K562 (cell line): ENCODE measurements around the gene SLC25A34.

ENCODE experiments used
- NFIC ChIP-seq: fragments of 450-650 bp; IDR thresholded peaks from 2 replicates; pipeline ENCODE4 v1.6.1; 2017; ENCODE audit warnings: mild to moderate bottlenecking, inconsistent platforms
- SIX5 ChIP-seq, 2 experiments: IDR thresholded peaks; 2 replicates each; pipeline ENCODE4 v1.6.1; 2011; ENCODE audit warnings: low read length in 2 of 2, borderline replicate concordance in 1 of 2, low read depth in 1 of 2, mild to moderate bottlenecking in 1 of 2, moderate library complexity in 1 of 2; ENCODE audit not compliant: insufficient read depth in 1 of 2
- SP2 ChIP-seq: IDR thresholded peaks from 2 replicates; pipeline ENCODE4 v1.6.1; 2011; ENCODE audit warnings: mild to moderate bottlenecking, low read depth, low read length, moderate library complexity; ENCODE audit not compliant: poor library complexity, severe bottlenecking; ENCODE audit errors: extremely low read depth
- SRSF7 ChIP-seq: fragments of 200-400 bp; formaldehyde crosslinking; optimal IDR thresholded peaks from 2 replicates; pipeline ENCODE3; 2017; ENCODE audit warnings: mild to moderate bottlenecking, low read depth, low read length
- ZKSCAN3 ChIP-seq: fragments of 250-450 bp; sonication (Bioruptor Pico); IDR thresholded peaks from 2 replicates; pipeline ENCODE4 v1.4.0; 2020
- TF ChIP-seq, protein P1 (sequence below), 3 experiments: IDR thresholded peaks in 2 of 3; conservative IDR thresholded peaks in 1 of 3; 2 replicates each; pipeline ENCODE4 v1.5.1; 2011 to 2012; ENCODE audit warnings: low read length in 3 of 3, mild to moderate bottlenecking in 3 of 3, control low read depth in 2 of 3, improper control_type of control experiment in 1 of 3, inconsistent platforms in 1 of 3, low read depth in 1 of 3, mixed read lengths in 1 of 3, moderate library complexity in 1 of 3; ENCODE audit not compliant: insufficient read depth in 2 of 3
- TF ChIP-seq, protein P2 (sequence below): sonication (generic); formaldehyde crosslinking; IDR thresholded peaks from 2 replicates; pipeline ENCODE4 v1.8.0; 2022; ENCODE audit warnings: mild to moderate bottlenecking, missing genetic modification reagents
- TF ChIP-seq, protein P3 (sequence below): sonication (generic); formaldehyde crosslinking; IDR thresholded peaks from 2 replicates; pipeline ENCODE4 v1.9.0; 2022; ENCODE audit warnings: mild to moderate bottlenecking, missing genetic modification reagents
- TF ChIP-seq, protein P4 (sequence below): sonication (generic); formaldehyde crosslinking; IDR thresholded peaks from 2 replicates; pipeline ENCODE4 v1.8.1; 2023; ENCODE audit warnings: missing genetic modification reagents, mild to moderate bottlenecking, borderline replicate concordance

DNA sequence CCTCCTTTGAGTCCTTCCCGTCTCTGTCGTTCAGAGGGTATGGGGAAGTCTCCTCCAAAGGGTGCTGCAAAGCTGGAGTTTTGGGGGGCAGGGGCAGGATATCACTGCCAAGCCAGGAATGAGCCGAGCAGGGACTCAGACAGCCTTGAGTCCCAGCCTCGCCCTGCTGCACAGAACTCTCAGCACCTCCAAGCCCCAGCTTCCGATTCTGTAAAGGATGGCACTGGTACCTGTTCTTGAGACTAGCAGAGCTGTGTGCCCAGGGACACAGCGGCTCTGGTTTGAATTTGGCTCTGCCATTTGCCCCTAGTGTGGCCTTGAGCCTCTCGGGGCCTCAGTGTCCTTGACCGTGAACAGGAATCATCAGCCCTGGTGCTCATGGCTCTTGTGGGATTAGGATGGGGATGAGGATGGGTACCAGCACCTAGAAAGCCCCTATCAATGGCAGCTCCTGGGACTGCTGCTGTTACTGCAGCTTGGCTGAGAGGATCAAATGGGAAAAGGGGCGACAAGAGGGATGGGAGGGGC, 21.0 kb downstream of the SLC25A34 start:
- TF ChIP-seq, protein P1, sequence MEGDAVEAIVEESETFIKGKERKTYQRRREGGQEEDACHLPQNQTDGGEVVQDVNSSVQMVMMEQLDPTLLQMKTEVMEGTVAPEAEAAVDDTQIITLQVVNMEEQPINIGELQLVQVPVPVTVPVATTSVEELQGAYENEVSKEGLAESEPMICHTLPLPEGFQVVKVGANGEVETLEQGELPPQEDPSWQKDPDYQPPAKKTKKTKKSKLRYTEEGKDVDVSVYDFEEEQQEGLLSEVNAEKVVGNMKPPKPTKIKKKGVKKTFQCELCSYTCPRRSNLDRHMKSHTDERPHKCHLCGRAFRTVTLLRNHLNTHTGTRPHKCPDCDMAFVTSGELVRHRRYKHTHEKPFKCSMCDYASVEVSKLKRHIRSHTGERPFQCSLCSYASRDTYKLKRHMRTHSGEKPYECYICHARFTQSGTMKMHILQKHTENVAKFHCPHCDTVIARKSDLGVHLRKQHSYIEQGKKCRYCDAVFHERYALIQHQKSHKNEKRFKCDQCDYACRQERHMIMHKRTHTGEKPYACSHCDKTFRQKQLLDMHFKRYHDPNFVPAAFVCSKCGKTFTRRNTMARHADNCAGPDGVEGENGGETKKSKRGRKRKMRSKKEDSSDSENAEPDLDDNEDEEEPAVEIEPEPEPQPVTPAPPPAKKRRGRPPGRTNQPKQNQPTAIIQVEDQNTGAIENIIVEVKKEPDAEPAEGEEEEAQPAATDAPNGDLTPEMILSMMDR (IDR thresholded peaks at IDR 0.05 in 2 of 3, conservative IDR thresholded peaks at IDR 0.05 in 1 of 3; ENCODE audit: insufficient read depth in 2 of 3, low read depth in 1 of 3, low read length in 3 of 3): no peak
- TF ChIP-seq ZKSCAN3 (CRISPR knock-in tag): no peak
- TF ChIP-seq SIX5 (IDR thresholded peaks at IDR 0.05; ENCODE audit: borderline replicate concordance in 1 of 2, insufficient read depth in 1 of 2, low read depth in 1 of 2, low read length in 2 of 2): no peak
- TF ChIP-seq, protein P2, sequence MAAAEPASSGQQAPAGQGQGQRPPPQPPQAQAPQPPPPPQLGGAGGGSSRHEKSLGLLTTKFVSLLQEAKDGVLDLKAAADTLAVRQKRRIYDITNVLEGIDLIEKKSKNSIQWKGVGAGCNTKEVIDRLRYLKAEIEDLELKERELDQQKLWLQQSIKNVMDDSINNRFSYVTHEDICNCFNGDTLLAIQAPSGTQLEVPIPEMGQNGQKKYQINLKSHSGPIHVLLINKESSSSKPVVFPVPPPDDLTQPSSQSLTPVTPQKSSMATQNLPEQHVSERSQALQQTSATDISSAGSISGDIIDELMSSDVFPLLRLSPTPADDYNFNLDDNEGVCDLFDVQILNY: no peak
- TF ChIP-seq SP2: no peak
- TF ChIP-seq, protein P3, sequence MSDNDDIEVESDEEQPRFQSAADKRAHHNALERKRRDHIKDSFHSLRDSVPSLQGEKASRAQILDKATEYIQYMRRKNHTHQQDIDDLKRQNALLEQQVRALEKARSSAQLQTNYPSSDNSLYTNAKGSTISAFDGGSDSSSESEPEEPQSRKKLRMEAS (CRISPR knock-in tag): no peak
- no peak for TF ChIP-seq NFIC
- TF ChIP-seq SRSF7: no peak
- TF ChIP-seq, protein P4, sequence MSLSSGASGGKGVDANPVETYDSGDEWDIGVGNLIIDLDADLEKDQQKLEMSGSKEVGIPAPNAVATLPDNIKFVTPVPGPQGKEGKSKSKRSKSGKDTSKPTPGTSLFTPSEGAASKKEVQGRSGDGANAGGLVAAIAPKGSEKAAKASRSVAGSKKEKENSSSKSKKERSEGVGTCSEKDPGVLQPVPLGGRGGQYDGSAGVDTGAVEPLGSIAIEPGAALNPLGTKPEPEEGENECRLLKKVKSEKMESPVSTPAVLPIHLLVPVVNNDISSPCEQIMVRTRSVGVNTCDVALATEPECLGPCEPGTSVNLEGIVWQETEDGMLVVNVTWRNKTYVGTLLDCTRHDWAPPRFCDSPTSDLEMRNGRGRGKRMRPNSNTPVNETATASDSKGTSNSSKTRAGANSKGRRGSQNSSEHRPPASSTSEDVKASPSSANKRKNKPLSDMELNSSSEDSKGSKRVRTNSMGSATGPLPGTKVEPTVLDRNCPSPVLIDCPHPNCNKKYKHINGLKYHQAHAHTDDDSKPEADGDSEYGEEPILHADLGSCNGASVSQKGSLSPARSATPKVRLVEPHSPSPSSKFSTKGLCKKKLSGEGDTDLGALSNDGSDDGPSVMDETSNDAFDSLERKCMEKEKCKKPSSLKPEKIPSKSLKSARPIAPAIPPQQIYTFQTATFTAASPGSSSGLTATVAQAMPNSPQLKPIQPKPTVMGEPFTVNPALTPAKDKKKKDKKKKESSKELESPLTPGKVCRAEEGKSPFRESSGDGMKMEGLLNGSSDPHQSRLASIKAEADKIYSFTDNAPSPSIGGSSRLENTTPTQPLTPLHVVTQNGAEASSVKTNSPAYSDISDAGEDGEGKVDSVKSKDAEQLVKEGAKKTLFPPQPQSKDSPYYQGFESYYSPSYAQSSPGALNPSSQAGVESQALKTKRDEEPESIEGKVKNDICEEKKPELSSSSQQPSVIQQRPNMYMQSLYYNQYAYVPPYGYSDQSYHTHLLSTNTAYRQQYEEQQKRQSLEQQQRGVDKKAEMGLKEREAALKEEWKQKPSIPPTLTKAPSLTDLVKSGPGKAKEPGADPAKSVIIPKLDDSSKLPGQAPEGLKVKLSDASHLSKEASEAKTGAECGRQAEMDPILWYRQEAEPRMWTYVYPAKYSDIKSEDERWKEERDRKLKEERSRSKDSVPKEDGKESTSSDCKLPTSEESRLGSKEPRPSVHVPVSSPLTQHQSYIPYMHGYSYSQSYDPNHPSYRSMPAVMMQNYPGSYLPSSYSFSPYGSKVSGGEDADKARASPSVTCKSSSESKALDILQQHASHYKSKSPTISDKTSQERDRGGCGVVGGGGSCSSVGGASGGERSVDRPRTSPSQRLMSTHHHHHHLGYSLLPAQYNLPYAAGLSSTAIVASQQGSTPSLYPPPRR: no peak
